ENCODE data around the gene PCBP4. TPM values are rescaled to one million over a fixed set of nuclear protein-coding genes. Genes with fewer than 3 reads are reported as not detected.

PCBP4 gene
- total RNA-seq, 1 donor from 2014 or later, result 91.4 TPM

DNA sequence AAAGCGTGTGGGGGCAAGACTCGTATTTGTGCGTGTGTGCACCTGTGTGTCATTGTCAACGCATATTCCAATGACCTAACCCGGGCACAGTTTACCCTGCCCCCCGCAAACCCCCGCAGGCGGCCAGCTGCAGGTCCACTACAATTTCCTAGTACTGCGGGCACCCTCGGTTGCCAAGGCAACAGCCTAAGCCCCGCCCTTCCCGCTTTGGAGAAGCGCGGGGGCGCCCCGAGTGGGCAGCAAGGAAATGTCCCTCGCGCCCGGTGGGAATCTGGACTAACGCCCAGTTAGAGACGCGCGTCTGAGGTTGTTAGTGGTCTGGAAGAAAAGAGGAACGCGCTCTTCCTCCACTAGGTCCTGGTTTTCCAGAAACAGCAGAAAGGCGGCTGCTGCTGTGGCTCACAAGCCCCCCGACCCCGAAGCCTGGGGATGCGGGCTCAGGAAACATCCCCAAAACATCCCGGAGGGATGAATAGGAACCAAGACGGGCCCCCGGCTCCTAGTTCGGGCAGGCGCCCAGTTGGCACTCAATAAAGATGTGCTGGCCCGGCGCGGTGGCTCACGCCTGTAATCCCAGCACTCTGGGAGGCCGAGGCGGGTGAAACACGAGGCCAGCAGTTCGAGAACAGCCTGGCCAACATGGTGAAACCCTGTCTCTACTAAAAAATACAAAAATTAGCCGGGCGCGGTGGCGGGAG, 8.7 kb upstream of the PCBP4 start:
- intact Hi-C loops (cut with DNase I), result no loop called here
- DNase-seq (ENCODE audit: low spot score), result no peak

DNA sequence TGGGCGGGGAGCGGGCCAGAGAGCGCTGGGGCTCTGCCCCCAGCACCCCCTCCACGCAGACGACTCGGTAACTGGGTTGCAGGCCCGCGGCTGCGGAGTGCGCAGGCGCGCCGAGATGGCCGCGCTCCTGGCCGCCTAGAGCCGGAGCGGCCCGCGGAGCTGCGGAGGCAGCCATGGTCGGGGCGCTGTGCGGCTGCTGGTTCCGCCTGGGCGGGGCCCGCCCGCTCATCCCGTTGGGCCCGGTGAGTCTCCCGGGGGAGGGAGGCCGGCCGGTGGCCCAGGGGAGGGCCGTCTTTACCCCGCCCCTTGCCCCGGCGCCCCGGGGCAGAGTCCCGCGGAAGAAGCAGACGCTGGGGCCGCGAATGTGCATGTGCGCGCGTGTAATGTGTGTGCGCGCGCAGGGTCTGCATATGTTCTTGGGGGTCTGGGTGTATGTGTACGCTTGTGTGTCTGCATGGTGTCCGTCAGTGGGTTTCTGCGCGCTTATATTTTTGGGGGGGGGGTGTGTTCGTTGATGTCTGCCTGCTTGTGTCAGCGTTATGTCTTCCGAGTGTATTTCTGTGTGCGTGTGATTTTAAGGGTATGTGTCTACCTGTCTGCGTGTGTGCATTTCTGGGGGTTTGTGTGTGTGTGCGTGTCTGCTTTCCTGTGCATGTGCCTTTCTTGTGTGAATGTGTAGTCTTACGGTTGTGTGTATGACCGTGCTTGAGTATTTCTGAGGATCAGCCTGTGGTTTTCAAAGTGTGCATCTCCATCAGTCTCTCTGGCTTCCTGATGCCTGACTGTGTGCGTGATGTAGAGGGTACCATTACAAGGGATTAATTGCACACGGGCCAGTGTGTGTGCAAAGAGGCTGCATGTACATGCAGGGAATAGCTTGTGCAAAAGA, 8.0 kb upstream of the PCBP4 start, which contains the start of gene ABHD14A:
Gene ABHD14A, plus strand, starts transcription at position 102 of the 889 bp plus-strand sequence. Its CDS starts 72 bp downstream, at position 174.
- peak; percentile 89 for DNase-seq (ENCODE audit: low spot score)
- intact Hi-C loops (cut with DNase I), result loop anchor here (1.0 kb wide), 1 partner anchor 33 kb away; the partner anchor contains the start of gene PARP3

DNA sequence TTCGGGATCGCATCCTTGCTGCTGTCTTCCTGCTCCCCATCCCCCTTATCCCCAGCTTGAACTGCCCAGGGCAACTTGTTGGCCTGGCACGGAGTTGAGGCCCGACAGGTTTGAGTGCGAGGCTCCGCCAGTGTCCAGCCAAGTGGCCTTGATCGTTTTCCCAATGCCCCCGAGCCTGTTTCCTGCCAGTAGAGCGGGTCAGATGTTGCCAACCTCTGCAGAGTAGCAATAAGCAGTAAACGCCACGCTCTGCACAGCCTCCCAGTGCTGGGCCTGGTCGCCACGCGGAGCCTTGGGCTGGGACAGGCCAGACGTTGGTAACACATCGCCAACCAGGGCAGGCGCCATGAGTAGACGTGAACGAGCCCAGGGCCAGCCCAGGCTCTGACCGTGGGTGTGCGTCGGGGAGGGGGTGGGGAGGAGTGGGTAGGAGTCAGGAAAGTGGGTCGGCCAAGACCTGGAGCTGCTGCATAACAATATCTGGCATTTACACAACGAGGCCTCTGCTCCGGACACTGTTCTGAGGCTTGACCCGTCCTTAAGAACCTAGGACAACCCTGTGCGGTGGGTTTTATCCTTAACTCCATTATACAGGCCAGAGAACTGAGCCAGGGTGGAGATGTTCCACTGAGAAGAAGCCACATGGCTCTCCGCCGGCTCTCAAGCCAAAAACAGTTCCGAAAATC, 7.2 kb upstream of the PCBP4 start:
- intact Hi-C loops (cut with DNase I), result loop anchor here (1.0 kb wide), 1 partner anchor 32 kb away; the partner anchor contains the start of gene PARP3
- DNase-seq (ENCODE audit: low spot score), result no peak

DNA sequence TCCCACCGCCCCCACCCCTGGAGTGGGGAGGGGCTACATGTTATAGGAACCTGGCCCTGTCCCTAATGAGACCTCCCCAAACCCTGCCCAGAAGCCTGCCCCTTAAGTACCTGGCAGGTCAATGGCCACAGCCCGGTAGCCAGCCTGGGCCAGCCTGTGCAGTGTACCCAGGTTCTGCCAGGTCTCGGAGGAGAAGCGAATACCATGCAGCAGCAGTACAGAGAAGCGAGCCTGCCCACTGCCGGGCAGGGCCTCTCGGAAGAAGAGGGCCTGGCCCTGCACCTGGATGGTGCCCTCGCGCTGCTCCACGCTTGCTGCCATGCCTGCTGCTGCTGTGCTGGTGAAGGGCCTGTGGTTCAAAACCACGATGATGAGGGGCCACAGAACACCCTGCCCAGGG, 4.1 kb upstream of the PCBP4 start:
- no peak for DNase-seq (ENCODE audit: low spot score)
- intact Hi-C loops (cut with DNase I), result no loop called here

DNA sequence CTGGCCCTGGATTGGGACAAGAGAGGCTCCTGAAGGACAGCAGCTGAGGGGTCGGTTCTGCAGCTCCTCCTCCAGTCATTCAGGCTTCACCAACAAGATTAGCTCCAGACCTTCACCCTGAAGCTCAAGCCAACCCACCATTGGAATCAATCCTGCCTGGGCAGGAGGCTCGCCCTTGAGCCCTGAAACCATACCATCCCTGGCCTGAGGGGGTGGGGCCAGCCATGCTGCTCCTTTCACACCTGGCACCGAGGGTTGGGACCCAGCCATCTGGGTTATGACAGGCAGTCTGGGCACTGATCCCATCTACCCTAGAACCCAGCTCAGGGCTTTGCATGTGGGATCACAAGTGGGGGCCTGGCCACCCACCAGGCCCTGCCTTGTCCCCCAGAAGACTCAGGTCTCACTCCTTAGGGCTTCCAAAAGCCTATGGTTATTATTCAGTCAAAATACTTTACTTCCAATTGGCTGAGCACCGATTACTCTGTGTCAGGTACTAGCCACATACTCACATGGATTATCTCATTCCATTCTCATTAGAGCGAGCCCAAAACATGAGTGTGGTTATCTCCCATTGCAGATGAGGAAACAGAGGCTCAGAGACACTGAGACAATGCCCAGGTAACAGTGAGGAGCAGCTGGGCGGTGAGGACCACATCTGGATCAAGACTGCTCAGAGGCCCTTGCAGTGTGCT, 3.5 kb upstream of the PCBP4 start:
- no peak for DNase-seq (ENCODE audit: low spot score)

DNA sequence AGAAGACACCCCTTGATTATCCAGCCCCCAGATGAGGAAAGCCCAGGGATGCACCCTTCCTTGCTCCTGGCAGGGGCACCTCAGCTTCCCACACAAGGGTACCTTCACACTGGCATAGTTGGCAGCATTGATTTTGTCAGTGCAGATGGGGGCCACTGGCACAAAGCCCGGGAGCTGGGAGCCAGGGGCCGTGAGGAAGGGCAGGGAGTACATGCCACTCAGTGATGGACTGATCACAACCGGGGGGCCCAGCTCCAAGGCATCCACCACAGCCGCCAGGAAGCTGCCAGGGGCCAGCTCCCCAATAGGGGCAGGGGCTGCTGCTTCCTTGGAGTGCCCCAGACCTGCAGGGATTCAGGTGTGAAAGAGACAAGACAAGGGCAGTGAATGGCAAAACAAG, 2.6 kb upstream of the PCBP4 start:
- no peak for DNase-seq (ENCODE audit: low spot score)
- intact Hi-C loops (cut with DNase I), result no loop called here

More for the DNA sequence above, 3.5 kb upstream of the PCBP4 start:
- intact Hi-C loops (cut with DNase I), result no loop called here

DNA sequence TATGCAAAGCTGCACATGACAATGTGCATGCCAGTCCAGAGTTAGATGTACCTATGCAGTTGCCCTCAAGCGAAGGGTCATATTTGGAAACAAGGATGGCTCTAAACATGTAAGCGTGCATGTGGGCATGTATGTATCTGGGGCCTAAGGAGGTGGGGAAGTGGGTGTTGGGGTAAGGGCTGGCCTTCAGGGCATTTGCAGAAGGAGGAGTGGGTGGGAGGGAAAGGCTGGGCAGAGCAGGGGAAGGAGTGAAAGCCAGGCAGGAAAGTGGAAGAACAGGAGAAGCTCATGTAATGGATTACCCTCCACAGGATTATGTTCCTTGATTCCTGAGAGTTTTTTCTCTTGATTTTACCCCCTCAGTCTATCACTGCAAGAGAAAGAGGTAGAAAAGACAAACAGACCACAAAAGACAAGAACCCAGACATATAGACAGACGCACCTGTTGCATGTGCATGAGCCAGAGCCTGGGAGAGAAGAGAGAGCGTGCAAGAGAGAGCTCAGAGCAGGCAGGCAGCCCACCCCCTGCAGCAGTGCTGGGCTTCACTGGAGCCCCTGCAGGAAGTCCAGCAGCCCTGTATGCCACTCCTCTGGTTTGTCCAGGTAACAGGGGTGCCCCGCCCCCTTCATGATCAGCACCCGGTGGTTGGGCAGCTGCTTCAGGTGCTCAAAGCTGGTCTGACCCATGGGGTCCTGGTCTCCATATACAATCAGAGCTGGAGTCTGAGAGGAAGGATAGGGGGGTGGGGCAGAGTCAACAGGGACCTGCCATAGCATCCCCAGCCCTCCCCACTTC, 1.8 kb upstream of the PCBP4 start:
- DNase-seq (ENCODE audit: low spot score), result no peak
- intact Hi-C loops (cut with DNase I), result no loop called here

DNA sequence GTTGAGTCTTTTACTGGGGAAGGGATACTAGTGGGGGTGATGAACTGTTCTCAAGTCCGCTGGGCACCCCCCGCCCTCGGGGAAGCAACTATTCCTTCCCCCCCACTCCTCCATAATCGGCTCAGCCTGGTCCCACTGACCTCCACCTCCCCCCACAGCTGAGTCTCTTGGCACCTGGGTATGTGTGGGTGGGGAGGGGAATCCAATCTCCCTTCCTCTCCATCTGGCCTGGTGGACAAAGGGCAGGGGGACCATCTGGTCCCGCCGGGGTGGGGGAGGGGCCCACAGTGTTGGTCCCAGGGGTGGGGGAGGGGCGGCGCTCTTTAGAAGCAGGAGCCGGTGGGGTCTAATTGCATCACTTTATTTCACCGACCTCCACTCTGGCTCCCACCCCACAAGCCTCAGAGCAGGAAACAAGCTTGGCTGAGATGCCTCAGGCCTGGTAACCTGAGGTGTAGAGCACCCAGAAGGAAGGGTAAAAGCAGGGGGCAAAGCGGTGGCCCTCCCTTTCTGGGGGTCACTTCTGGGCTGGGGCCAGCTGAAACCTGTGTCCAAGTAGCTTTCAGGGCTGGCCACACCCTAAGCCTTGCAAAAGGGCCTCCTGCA, 1.0 kb upstream of the PCBP4 start:
- intact Hi-C loops (cut with DNase I), result no loop called here
- DNase-seq (ENCODE audit: low spot score), result no peak

DNA sequence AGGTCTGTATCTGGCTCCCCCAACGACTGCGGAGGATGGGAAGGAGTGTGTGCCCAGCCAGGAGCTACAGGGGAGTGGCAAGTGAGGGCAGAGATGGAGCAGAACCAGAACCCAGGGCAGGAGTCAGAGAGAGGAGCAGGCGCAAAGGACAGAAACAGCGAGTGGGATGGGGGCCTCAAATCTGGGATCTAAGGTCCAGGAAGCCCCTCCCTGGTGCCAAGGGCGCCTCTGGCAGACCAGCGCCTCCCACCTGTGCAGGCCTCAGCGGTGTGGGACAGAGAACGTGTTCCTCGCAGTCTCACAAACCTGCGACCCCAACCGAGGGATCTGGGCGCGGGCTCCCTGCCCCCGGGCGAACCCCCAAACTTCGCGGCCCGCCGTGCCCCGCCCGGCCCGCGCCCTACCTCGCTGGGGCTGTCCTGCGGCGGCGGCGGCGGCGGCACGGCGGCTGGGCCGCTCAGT, 301 bp downstream of the PCBP4 start:
- intact Hi-C loops (cut with DNase I), result no loop called here
- no peak for DNase-seq (ENCODE audit: low spot score)

DNA sequence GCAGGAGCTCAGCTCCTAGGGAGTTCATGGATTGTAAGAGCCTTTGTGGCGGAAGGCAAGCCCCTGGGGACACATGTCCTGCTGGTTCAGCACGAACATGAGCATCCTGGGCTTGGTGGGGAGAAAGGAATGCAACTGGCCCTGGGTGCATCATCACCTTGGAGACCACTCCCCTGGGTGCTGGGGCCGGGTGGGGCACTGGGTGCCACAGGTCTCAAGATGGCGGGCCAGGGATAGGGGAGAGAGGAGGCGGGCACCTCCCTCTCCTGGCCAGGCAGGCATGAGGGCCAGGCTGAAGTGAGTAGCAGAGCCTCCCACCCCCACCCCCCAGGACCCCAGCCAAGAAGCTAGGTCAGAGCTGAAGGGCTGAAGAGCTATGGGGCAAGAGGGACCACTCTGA, 768 bp downstream of the PCBP4 start:
- no peak for DNase-seq (ENCODE audit: low spot score)
- intact Hi-C loops (cut with DNase I), result no loop called here

DNA sequence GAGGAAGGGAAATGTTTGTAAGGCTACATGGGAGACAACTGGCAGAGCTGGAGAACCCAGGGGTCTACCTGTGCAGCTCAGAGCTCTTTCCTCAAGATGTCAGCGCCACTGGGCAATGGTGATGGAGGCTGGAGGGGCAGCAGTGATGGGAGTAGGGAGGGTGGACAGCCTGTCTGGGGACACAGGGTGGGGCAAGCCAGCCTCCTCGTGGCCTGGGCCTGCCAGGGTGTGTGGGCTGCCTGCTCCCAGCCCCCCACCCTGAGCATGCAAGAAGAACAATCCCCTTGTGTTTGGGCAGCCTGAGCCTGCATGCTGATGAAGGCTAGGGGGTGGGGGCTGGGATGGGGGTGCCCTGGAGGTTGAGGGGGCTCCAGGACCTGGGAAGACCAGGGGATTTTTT, 1.2 kb downstream of the PCBP4 start:
- intact Hi-C loops (cut with DNase I), result no loop called here
- DNase-seq (ENCODE audit: low spot score), result no peak

DNA sequence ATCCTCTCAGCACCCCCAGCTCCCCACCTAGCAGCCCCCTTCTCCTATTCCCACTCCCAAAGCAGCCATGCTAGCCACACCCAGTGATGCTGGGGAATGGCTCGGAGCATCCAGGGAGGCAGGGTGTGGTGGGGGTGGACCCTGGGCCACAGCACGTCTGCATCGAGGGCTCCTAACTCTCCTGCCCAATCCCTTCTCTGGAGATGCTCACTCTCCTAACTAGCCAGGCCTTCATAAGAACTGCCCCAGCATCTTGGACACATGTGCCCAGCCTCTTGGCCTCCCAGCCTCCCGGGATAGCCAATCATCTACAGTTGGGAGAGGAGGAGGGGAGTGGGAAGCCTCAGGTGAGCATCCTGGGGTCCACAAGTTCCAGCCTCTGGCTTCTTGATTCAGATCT, 2.7 kb downstream of the PCBP4 start:
- DNase-seq (ENCODE audit: low spot score), result no peak
- intact Hi-C loops (cut with DNase I), result no loop called here

DNA sequence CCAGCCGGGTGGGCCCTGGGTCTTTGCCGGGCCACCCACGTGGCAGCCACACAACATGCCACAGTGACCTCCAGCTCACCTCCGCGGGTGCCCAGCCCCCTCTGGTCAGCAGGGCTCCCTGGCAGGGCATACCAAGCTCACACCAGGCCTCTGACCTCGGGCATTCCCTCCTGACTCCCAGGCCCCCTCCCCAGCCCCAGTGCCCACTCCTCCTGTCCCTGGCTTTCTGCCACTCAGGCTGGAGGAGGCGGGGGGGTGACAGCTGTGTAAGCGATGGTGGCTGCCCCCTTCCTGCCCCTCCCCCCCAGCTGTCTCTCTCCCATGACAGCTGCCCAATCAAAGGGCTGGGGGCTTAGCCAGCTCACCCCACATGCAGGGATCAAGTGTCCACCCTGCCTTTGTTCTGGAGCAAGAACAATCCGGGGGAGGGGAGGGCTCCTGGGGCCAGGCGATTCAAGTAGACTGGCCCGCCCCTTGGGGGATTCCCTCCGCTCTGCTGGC, 3.3 kb downstream of the PCBP4 start:
- intact Hi-C loops (cut with DNase I), result no loop called here
- no peak for DNase-seq (ENCODE audit: low spot score)

DNA sequence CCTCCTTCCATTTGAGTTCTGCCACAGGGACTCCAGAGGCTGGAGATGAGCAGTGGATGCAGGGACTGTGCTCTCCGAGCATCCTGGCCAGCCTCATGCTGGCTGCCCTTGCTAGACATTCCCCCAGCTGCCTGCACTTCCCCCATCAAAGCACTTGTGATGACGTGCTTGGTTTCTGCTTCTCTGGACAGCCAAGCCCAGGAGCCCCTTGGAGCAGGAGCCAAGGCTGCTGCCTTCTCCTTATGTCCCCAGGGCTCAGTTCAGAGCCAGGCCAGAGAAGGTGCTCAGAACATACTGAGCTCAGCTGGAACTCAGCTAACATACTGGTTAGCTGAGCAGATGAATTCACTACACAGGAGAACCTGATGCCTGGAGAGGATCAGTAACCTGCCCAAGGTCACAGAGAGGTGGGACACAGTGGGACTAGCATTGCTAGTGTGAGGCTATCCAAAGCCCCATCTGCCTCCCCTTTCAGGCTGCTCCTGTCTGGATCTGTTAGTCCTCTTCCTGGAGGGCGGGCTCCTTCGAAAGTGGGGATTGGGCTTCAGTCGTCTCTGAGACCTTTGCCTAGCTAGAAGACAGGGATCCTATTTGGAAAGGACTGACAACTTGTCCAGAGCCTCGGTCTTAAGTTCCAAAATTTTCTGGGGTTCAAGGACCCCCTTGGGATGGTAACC, 4.3 kb downstream of the PCBP4 start:
- intact Hi-C loops (cut with DNase I), result no loop called here
- no peak for DNase-seq (ENCODE audit: low spot score)

DNA sequence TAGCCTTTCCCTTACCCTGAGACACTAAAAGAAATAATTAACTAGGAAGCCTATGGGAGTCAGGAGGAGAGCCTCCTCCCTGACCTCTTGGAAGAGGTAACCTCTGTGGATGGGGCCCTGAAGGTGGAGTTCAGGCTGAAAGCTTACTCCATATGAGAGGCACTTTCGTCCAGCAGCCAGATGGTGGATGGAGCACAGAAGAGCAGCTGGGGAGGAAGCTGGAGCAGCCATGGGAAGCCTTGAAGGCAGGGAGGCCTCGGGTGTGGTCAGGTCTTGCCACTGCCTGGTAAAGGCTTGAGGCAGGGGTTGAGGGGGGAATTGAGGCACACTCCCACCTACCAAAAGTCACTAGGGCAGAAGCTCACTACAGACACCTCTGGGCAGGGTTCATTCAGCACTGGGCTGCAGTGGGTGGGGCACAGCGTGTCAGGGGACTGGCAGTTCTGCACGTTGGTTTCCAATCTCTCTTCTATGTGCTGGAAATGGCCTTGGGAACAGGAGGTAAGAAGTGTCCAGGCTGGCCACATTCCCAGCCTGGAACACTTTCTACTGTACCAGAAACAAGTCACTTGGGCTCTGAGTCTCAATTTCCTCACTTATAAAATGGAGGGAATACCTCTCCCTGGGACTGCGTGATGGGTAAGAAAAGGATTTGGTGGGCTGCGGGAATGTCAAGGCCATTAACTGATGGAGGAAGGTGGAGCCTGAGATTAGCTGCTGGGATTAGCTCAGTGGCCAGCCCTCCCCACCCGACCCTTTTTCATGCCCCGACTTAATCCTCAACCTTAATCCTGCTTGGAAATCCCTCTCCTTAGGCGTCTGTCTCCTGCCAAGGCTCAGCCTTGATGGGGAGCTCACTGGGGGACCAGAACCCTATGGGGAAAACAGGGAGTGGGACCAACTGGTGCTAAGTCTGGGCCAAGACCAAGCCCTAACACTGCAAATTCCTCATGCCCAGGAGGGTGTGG, 5.4 kb downstream of the PCBP4 start:
- intact Hi-C loops (cut with DNase I), result no loop called here
- no peak for DNase-seq (ENCODE audit: low spot score)

DNA sequence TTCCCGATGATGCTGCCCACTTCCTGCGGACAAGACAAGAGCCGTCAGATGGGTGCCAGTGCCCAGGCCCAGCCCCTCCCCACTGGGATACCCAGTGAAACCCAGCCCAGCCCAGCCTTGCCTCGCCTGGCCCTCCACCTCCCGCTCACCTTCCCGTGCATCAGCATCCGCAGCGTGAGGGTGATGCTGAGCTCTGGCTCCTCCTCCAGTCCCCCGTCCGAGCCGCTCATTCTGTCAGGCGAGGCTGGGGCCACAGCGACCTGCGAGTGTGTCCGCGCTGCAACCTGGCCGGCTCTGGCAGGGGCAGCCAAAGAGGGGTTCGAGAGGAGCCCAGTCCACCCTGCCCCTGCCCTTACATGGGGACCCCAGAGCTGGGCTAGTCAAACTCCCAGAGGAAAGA, 6.2 kb downstream of the PCBP4 start:
- intact Hi-C loops (cut with DNase I), result no loop called here
- DNase-seq (ENCODE audit: low spot score), result no peak

DNA sequence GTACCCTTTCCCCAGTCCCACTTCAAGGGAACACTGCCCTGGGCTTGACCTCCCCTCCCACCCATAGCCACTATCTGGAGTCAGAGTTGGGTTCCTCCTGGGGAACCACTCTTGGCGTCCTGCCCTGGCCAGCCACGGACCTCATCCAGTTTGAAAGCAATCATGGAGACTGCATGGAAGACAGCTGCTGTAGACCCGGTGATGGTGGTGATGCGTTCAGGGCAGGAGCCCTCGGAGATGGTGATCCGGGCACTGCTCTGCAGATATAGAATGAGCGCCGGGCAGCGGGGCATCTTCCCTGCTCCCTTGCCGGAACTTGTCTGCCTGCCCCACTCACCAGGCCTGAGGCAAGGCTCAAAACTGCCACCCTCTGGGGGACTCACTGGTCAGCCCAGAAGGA, 6.9 kb downstream of the PCBP4 start:
- DNase-seq (ENCODE audit: low spot score), result no peak

More for the DNA sequence above, 6.9 kb downstream of the PCBP4 start:
- intact Hi-C loops (cut with DNase I), result no loop called here
